Measurements from ENCODE around the gene LAMB3. TPM values are rescaled to one million over a fixed set of nuclear protein-coding genes. Genes with fewer than 3 reads are reported as not detected.

LAMB3 gene
- total RNA-seq, 2 experiments from 2014 or later: 0.25 to 0.31 TPM

GRCh38 chr1:209645574-209646452 is 6.4 kb downstream of the LAMB3 start:
- H3K27me3 Mint-ChIP-seq: no peaks in the 10 kb centered on the region
- H3K4me3 Mint-ChIP-seq: no peak overlapping the region
- ATAC-seq (ENCODE audit: poor library complexity): no peak
- CTCF ChIA-PET: no interaction called here
- no peak for TF ChIP-seq CTCF (IDR thresholded peaks at IDR 0.05)
- no peak overlapping the region for H3K4me3 ChIP-seq (ENCODE audit: low read length)
- H3K27ac ChIP-seq (ENCODE audit: low read depth in 1 of 2, low read length in 2 of 2): no peak overlapping the region
- no peaks in the 10 kb centered on the region for H3K36me3 Mint-ChIP-seq (ENCODE audit: low read depth)
- POLR2A ChIA-PET: no interaction called here
- no peaks in the 10 kb centered on the region for H3K9me3 Mint-ChIP-seq
- H3K9me3 ChIP-seq (ENCODE audit: control insufficient read depth in 1 of 2, insufficient read depth in 1 of 2, low read length in 2 of 2): no peaks in the 10 kb centered on the region
- H3K27me3 ChIP-seq (ENCODE audit: control insufficient read depth in 1 of 2, insufficient read depth in 2 of 2, low read length in 2 of 2): no peaks in the 10 kb centered on the region
- H3K36me3 ChIP-seq (ENCODE audit: insufficient read depth, low read length): no peaks in the 10 kb centered on the region
- DNase-seq: no peak
- peaks cover 15% of the 10 kb centered on the region for H3K4me1 Mint-ChIP-seq (ENCODE audit: low read depth)
- no peak overlapping the region for H3K27ac Mint-ChIP-seq
- intact Hi-C loops (cut with DNase I, micrococcal nuclease): no loop called here
- H3K4me1 ChIP-seq (ENCODE audit: insufficient read depth, low read length): peaks cover 13% of the 10 kb centered on the region

GRCh38 chr1:209643285-209644020 is 8.8 kb downstream of the LAMB3 start:
- Mint-ChIP-seq H3K4me1 (ENCODE audit: low read depth) (no peaks in the 10 kb centered on the region), H3K27ac (no peak overlapping the region), H3K36me3 (ENCODE audit: low read depth) (no peaks in the 10 kb centered on the region), H3K4me3 (no peak overlapping the region), H3K27me3 (no peaks in the 10 kb centered on the region), H3K9me3 (no peaks in the 10 kb centered on the region)
- Histone ChIP-seq H3K27ac (ENCODE audit: low read depth in 1 of 2, low read length in 2 of 2) (no peak overlapping the region), H3K4me1 (ENCODE audit: insufficient read depth, low read length) (no peaks in the 10 kb centered on the region), H3K36me3 (ENCODE audit: insufficient read depth, low read length) (no peaks in the 10 kb centered on the region), H3K9me3 (ENCODE audit: control insufficient read depth in 1 of 2, insufficient read depth in 1 of 2, low read length in 2 of 2) (no peaks in the 10 kb centered on the region), H3K27me3 (ENCODE audit: control insufficient read depth in 1 of 2, insufficient read depth in 2 of 2, low read length in 2 of 2) (no peaks in the 10 kb centered on the region), H3K4me3 (ENCODE audit: low read length) (no peak overlapping the region)
- TF ChIP-seq CTCF (IDR thresholded peaks at IDR 0.05): no peak
- DNase-seq: no peak
- intact Hi-C loops (cut with DNase I, micrococcal nuclease): no loop called here
- ATAC-seq (ENCODE audit: poor library complexity): no peak
- ChIA-PET CTCF (no interaction called here), POLR2A (no interaction called here)

GRCh38 chr1:209642816-209643215 is 9.4 kb downstream of the LAMB3 start:
- Mint-ChIP-seq H3K9me3 (no peaks in the 10 kb centered on the region), H3K27me3 (no peaks in the 10 kb centered on the region), H3K27ac (no peak overlapping the region), H3K4me3 (no peak overlapping the region), H3K36me3 (ENCODE audit: low read depth) (no peaks in the 10 kb centered on the region), H3K4me1 (ENCODE audit: low read depth) (no peaks in the 10 kb centered on the region)
- intact Hi-C loops (cut with DNase I, micrococcal nuclease): no loop called here
- Histone ChIP-seq H3K9me3 (ENCODE audit: control insufficient read depth in 1 of 2, insufficient read depth in 1 of 2, low read length in 2 of 2) (no peaks in the 10 kb centered on the region), H3K27ac (ENCODE audit: low read depth in 1 of 2, low read length in 2 of 2) (no peak overlapping the region), H3K36me3 (ENCODE audit: insufficient read depth, low read length) (no peaks in the 10 kb centered on the region), H3K27me3 (ENCODE audit: control insufficient read depth in 1 of 2, insufficient read depth in 2 of 2, low read length in 2 of 2) (no peaks in the 10 kb centered on the region), H3K4me1 (ENCODE audit: insufficient read depth, low read length) (no peaks in the 10 kb centered on the region), H3K4me3 (ENCODE audit: low read length) (no peak overlapping the region)
- ATAC-seq (ENCODE audit: poor library complexity) (no peak), DNase-seq (no peak)
- CTCF ChIA-PET: no interaction called here
- POLR2A ChIA-PET: no interaction called here
- no peak for TF ChIP-seq CTCF (IDR thresholded peaks at IDR 0.05)
